GM23338 (cell line): ENCODE data around the gene ZNF524. TPM values are rescaled to one million over a fixed set of nuclear protein-coding genes. Genes with fewer than 3 reads are reported as not detected.

Experiments used
- ATAC-seq: fragments of 200-7000 bp; cut with Tn5 transposase; 3 replicates; pipeline ENCODE4 v1.9.1; 2020
- DNase-seq: peaks from one replicate; pipeline ENCODE4 v3.0.0-alpha.2; 2015; ENCODE audit warnings: low spot score
- H2AFZ ChIP-seq: fragments of 200-600 bp; sonication (generic); 2 replicates; pipeline ENCODE4 v1.8.0; 2016; ENCODE audit warnings: antibody characterized with exemption, mild to moderate bottlenecking, moderate library complexity
- H3F3A ChIP-seq: fragments of 200-600 bp; sonication (generic); replicated peaks from 2 replicates; pipeline ENCODE4 v1.8.0; 2017; ENCODE audit warnings: antibody characterized with exemption, mixed run types, low read depth
- H3K27ac ChIP-seq: fragments of 200-600 bp; sonication (generic); 2 replicates; pipeline ENCODE4 v1.6.1; 2016; ENCODE audit warnings: low read depth
- H3K27me3 ChIP-seq: fragments of 200-600 bp; sonication (generic); 2 replicates; pipeline ENCODE4 v1.8.0; 2016; ENCODE audit warnings: mild to moderate bottlenecking, mixed run types, moderate library complexity; ENCODE audit not compliant: insufficient read depth
- H3K36me3 ChIP-seq: fragments of 200-600 bp; sonication (generic); 2 replicates; pipeline ENCODE4 v1.8.0; 2016; ENCODE audit warnings: mild to moderate bottlenecking; ENCODE audit not compliant: insufficient read depth
- H3K4me1 ChIP-seq: fragments of 200-600 bp; sonication (generic); 2 replicates; pipeline ENCODE4 v1.8.0; 2016; ENCODE audit warnings: mild to moderate bottlenecking, moderate library complexity; ENCODE audit not compliant: insufficient read depth
- H3K4me2 ChIP-seq: fragments of 200-600 bp; sonication (generic); 2 replicates; pipeline ENCODE4 v1.7.1; 2017; ENCODE audit warnings: mixed run types
- H3K4me3 ChIP-seq: fragments of 200-600 bp; sonication (generic); 2 replicates; pipeline ENCODE4 v1.6.1; 2016; ENCODE audit warnings: mixed run types
- H3K79me2 ChIP-seq: fragments of 200-600 bp; sonication (generic); replicated peaks from 2 replicates; pipeline ENCODE4 v1.8.0; 2017; ENCODE audit warnings: mild to moderate bottlenecking; ENCODE audit not compliant: insufficient read depth
- H3K9me2 ChIP-seq: fragments of 200-600 bp; sonication (generic); 2 replicates; pipeline ENCODE4 v1.8.0; 2017; ENCODE audit not compliant: insufficient read depth
- H4K20me1 ChIP-seq: fragments of 200-600 bp; sonication (generic); replicated peaks from 2 replicates; pipeline ENCODE4 v1.8.0; 2017; ENCODE audit warnings: mild to moderate bottlenecking; ENCODE audit not compliant: insufficient read depth
- H3K27ac Mint-ChIP-seq: 2 replicates; pipeline ENCODE4 v1.8.0; 2020; ENCODE audit warnings: inconsistent platforms, mild to moderate bottlenecking, moderate library complexity, mixed read lengths
- H3K27me3 Mint-ChIP-seq: 3 replicates; pipeline ENCODE4 v1.8.0; 2022; ENCODE audit warnings: low read depth, mild to moderate bottlenecking, moderate library complexity, mixed read lengths, inconsistent platforms; ENCODE audit not compliant: insufficient read depth, poor library complexity
- H3K36me3 Mint-ChIP-seq: 3 replicates; pipeline ENCODE4 v1.8.0; 2021; ENCODE audit warnings: low read depth, mild to moderate bottlenecking, inconsistent platforms, moderate library complexity, mixed read lengths
- H3K4me1 Mint-ChIP-seq: 3 replicates; pipeline ENCODE4 v1.8.0; 2020; ENCODE audit warnings: mild to moderate bottlenecking, inconsistent platforms, mixed read lengths
- H3K4me3 Mint-ChIP-seq: 3 replicates; pipeline ENCODE4 v1.8.0; 2021; ENCODE audit warnings: moderate library complexity, mild to moderate bottlenecking, inconsistent platforms, mixed read lengths
- H3K9me3 Mint-ChIP-seq: 3 replicates; pipeline ENCODE4 v1.8.0; 2020; ENCODE audit warnings: moderate library complexity, mild to moderate bottlenecking, inconsistent platforms, mixed read lengths
- CREB1 ChIP-seq: fragments of 250-450 bp; sonication (Bioruptor Pico); IDR thresholded peaks from 2 replicates; pipeline ENCODE4 v1.5.0; 2020; ENCODE audit warnings: low read depth, mild to moderate bottlenecking, moderate library complexity
- EZH2 ChIP-seq: fragments of 200-600 bp; sonication (generic); IDR thresholded peaks from one replicate; pipeline ENCODE4 v1.8.0; 2017; ENCODE audit warnings: antibody characterized with exemption, mild to moderate bottlenecking, low read depth; ENCODE audit not compliant: unreplicated experiment
- EZH2phosphoT487 ChIP-seq: fragments of 200-600 bp; sonication (generic); IDR thresholded peaks from one replicate; pipeline ENCODE4 v1.8.1; 2018; ENCODE audit warnings: antibody characterized with exemption; ENCODE audit not compliant: unreplicated experiment
- JUNB ChIP-seq: IDR thresholded peaks from one replicate; pipeline ENCODE4 v1.6.1; 2016; ENCODE audit warnings: antibody characterized with exemption; ENCODE audit not compliant: unreplicated experiment
- POLR2AphosphoS5 ChIP-seq: IDR thresholded peaks from 2 replicates; pipeline ENCODE4 v1.6.1; 2016; ENCODE audit warnings: antibody characterized with exemption, low read depth
- STAT1 ChIP-seq: IDR thresholded peaks from one replicate; pipeline ENCODE4 v1.6.1; 2016; ENCODE audit warnings: antibody characterized with exemption; ENCODE audit not compliant: unreplicated experiment
- ZNF114 ChIP-seq: fragments of 250-450 bp; sonication (Bioruptor Pico); IDR thresholded peaks from 2 replicates; pipeline ENCODE4 v1.5.0; 2020; ENCODE audit warnings: mild to moderate bottlenecking, moderate library complexity
- ZNF331 ChIP-seq: fragments of 250-450 bp; sonication (Bioruptor Pico); IDR thresholded peaks from 2 replicates; pipeline ENCODE4 v1.5.0; 2020; ENCODE audit warnings: low read depth, mild to moderate bottlenecking, moderate library complexity
- polyA plus RNA-seq: library from polyadenylated mRNA; unstranded; fragments of >200 nt; fragmentation: Nextera tagmentation; extraction: Ambion mirVana; gene quantifications from 2 replicates; pipeline ENCODE4 v1.2.1, GENCODE V29; 2016
- total RNA-seq: library from RNA; depleted of rRNA; stranded (reverse); fragments of >200 nt; shearing (Covaris generic); gene quantifications from 2 replicates; pipeline ENCODE4 v1.2.3, GENCODE V29; 2014
- TF ChIP-seq, protein P1 (sequence below): IDR thresholded peaks from 2 replicates; pipeline ENCODE4 v1.6.1; 2016; ENCODE audit warnings: antibody characterized with exemption
- TF ChIP-seq, protein P2 (sequence below), 2 experiments: fragments of 200-600 bp in 1 of 2; sonication (generic) in 1 of 2; conservative IDR thresholded peaks; 2 replicates each; pipeline versions ENCODE4 v1.5.1 to v1.6.1; 2016 to 2017; ENCODE audit warnings: antibody characterized with exemption in 2 of 2, low read depth in 2 of 2, mild to moderate bottlenecking in 2 of 2, moderate library complexity in 1 of 2
- TF ChIP-seq, protein P3 (sequence below): IDR thresholded peaks from one replicate; pipeline ENCODE4 v1.6.1; 2018; ENCODE audit warnings: antibody characterized with exemption; ENCODE audit not compliant: unreplicated experiment

The ZNF524 gene
- total and polyA plus RNA-seq, 2 experiments from 2014 or later, result 6.0 to 8.3 TPM

DNA sequence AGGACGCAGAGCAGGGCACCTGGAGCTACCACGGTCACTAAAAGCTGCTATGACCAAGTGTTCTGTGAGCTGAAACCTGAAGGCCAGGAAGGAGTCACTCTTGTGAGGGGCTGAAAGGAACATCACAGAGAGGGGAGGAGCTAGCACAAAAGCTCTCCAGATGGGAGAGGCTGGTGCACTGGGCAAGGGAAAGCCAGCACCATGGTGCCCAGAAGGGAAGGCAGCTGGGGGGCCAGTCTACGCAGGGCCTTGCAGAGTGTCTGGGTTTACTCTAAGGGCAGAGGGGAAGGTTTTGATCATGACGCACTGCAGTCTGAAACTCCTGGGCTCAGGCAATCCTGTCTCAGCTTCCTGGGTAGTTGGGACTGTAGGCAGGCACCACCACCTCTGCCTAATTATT is 36.6 kb downstream of the ZNF524 start:
- H3K9me2 ChIP-seq, result peaks cover 3% of the 10 kb centered on the region; the same call in 1 of the 2 replicates
- ATAC-seq, result no peak
- H3K27ac ChIP-seq, result no peak overlapping the region
- H3F3A ChIP-seq, result peaks cover 30% of the 10 kb centered on the region
- TF ChIP-seq POLR2AphosphoS5 (no peak), ZNF114 (CRISPR knock-in tag) (no peak), CREB1 (CRISPR knock-in tag) (no peak), EZH2phosphoT487 (no peak), JUNB (no peak)
- TF ChIP-seq, protein P1, sequence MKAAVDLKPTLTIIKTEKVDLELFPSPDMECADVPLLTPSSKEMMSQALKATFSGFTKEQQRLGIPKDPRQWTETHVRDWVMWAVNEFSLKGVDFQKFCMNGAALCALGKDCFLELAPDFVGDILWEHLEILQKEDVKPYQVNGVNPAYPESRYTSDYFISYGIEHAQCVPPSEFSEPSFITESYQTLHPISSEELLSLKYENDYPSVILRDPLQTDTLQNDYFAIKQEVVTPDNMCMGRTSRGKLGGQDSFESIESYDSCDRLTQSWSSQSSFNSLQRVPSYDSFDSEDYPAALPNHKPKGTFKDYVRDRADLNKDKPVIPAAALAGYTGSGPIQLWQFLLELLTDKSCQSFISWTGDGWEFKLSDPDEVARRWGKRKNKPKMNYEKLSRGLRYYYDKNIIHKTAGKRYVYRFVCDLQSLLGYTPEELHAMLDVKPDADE, result no peak
- TF ChIP-seq, protein P2, sequence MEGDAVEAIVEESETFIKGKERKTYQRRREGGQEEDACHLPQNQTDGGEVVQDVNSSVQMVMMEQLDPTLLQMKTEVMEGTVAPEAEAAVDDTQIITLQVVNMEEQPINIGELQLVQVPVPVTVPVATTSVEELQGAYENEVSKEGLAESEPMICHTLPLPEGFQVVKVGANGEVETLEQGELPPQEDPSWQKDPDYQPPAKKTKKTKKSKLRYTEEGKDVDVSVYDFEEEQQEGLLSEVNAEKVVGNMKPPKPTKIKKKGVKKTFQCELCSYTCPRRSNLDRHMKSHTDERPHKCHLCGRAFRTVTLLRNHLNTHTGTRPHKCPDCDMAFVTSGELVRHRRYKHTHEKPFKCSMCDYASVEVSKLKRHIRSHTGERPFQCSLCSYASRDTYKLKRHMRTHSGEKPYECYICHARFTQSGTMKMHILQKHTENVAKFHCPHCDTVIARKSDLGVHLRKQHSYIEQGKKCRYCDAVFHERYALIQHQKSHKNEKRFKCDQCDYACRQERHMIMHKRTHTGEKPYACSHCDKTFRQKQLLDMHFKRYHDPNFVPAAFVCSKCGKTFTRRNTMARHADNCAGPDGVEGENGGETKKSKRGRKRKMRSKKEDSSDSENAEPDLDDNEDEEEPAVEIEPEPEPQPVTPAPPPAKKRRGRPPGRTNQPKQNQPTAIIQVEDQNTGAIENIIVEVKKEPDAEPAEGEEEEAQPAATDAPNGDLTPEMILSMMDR (conservative IDR thresholded peaks at IDR 0.05; ENCODE audit: low read depth in 2 of 2), result no peak
- H3K4me2 ChIP-seq, result no peak overlapping the region
- H3K27me3 Mint-ChIP-seq, result peaks cover 27% of the 10 kb centered on the region
- H3K4me1 ChIP-seq, result peaks cover 9% of the 10 kb centered on the region
- peak overlapping the region; percentile 100 for H3K4me3 Mint-ChIP-seq
- H3K36me3 Mint-ChIP-seq, result peaks cover 20% of the 10 kb centered on the region
- no peak for DNase-seq
- no peak overlapping the region for H2AFZ ChIP-seq
- peaks cover 17% of the 10 kb centered on the region for H3K79me2 ChIP-seq
- H3K27ac Mint-ChIP-seq, result no peak overlapping the region
- peaks cover 30% of the 10 kb centered on the region for H3K4me1 Mint-ChIP-seq
- H3K9me3 Mint-ChIP-seq, result peaks cover 11% of the 10 kb centered on the region
- no peaks in the 10 kb centered on the region for H3K36me3 ChIP-seq
- H3K27me3 ChIP-seq, result no peaks in the 10 kb centered on the region
- no peak overlapping the region for H3K4me3 ChIP-seq
- peaks cover 5% of the 10 kb centered on the region; the same call in 1 of the 2 replicates for H4K20me1 ChIP-seq

DNA sequence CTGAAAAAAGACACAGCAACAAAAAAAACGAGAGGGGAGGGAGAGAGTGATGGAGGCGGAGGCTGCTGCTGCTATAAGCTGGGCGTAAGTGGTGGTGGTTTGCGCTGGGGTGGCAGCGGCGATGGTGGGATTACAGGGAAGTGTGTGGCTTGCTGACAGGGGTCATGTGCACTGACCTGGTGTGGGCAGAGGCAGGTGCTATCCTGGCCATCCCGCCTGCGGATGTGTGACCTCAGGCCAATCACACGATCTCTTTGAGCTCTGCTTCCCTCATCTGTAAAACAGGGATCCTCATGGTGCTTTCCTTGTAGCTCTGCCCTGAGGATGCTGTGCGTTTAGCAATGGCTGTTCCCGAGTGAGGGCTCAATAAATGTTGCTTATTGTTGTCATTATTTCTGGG is 37.4 kb downstream of the ZNF524 start:
- no peak for DNase-seq
- H3K27ac Mint-ChIP-seq, result no peak overlapping the region
- peaks cover 5% of the 10 kb centered on the region; the same call in 1 of the 2 replicates for H4K20me1 ChIP-seq
- no peaks in the 10 kb centered on the region for H3K36me3 ChIP-seq
- H3K27ac ChIP-seq, result no peak overlapping the region
- ATAC-seq, result no peak
- no peaks in the 10 kb centered on the region for H3K27me3 ChIP-seq
- peaks cover 17% of the 10 kb centered on the region for H3K79me2 ChIP-seq
- no peak overlapping the region for H2AFZ ChIP-seq
- peaks cover 3% of the 10 kb centered on the region; the same call in 1 of the 2 replicates for H3K9me2 ChIP-seq
- H3K4me3 ChIP-seq, result no peak overlapping the region
- H3K4me1 ChIP-seq, result peaks cover 9% of the 10 kb centered on the region
- H3K36me3 Mint-ChIP-seq, result peaks cover 20% of the 10 kb centered on the region
- peaks cover 11% of the 10 kb centered on the region for H3K9me3 Mint-ChIP-seq
- H3K4me3 Mint-ChIP-seq, result peak overlapping the region; percentile 1; the same call in 2 of the 3 replicates
- H3K4me1 Mint-ChIP-seq, result peaks cover 25% of the 10 kb centered on the region
- no peak overlapping the region for H3K4me2 ChIP-seq
- peaks cover 30% of the 10 kb centered on the region for H3F3A ChIP-seq
- peaks cover 31% of the 10 kb centered on the region for H3K27me3 Mint-ChIP-seq
- TF ChIP-seq EZH2, result no peak
- TF ChIP-seq CREB1 (CRISPR knock-in tag), result no peak
- no peak for TF ChIP-seq EZH2phosphoT487
- TF ChIP-seq STAT1, result no peak
- TF ChIP-seq, protein P2 (conservative IDR thresholded peaks at IDR 0.05; ENCODE audit: low read depth in 2 of 2), result no peak
- no peak for TF ChIP-seq ZNF331 (CRISPR knock-in tag)
- TF ChIP-seq, protein P3, sequence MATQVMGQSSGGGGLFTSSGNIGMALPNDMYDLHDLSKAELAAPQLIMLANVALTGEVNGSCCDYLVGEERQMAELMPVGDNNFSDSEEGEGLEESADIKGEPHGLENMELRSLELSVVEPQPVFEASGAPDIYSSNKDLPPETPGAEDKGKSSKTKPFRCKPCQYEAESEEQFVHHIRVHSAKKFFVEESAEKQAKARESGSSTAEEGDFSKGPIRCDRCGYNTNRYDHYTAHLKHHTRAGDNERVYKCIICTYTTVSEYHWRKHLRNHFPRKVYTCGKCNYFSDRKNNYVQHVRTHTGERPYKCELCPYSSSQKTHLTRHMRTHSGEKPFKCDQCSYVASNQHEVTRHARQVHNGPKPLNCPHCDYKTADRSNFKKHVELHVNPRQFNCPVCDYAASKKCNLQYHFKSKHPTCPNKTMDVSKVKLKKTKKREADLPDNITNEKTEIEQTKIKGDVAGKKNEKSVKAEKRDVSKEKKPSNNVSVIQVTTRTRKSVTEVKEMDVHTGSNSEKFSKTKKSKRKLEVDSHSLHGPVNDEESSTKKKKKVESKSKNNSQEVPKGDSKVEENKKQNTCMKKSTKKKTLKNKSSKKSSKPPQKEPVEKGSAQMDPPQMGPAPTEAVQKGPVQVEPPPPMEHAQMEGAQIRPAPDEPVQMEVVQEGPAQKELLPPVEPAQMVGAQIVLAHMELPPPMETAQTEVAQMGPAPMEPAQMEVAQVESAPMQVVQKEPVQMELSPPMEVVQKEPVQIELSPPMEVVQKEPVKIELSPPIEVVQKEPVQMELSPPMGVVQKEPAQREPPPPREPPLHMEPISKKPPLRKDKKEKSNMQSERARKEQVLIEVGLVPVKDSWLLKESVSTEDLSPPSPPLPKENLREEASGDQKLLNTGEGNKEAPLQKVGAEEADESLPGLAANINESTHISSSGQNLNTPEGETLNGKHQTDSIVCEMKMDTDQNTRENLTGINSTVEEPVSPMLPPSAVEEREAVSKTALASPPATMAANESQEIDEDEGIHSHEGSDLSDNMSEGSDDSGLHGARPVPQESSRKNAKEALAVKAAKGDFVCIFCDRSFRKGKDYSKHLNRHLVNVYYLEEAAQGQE, result no peak
- TF ChIP-seq POLR2AphosphoS5, result no peak
- TF ChIP-seq, protein P1, result no peak
- no peak for TF ChIP-seq JUNB
